T1000 (cell line): ENCODE measurements around the gene ACTR1B.
"Not testable (repeated sequence)": the region's sequence is repeated elsewhere in the genome, so short reads cannot be mapped to it uniquely, and the experiment has no call there.

Experiments used
- DNase-seq: peaks from one replicate; lab custom pipeline; 2025; ENCODE audit warnings: mixed read lengths; lab: John Stamatoyannopoulos, UW

ACTR1B gene

GRCh38 chr2:97688062-97688827, 24.4 kb upstream of the ACTR1B start:
- DNase-seq = no peak

GRCh38 chr2:97687235-97687634, 23.4 kb upstream of the ACTR1B start:
- DNase-seq = not testable (repeated sequence)

- no peak for DNase-seq
These were observed 14.5 kb upstream of the ACTR1B start for GRCh38 chr2:97678298-97678697.

GRCh38 chr2:97677480-97677879, 13.6 kb upstream of the ACTR1B start:
- DNase-seq = no peak

GRCh38 chr2:97676620-97677019, 12.8 kb upstream of the ACTR1B start:
- DNase-seq = no peak

- no peak for DNase-seq
These were observed 11.7 kb upstream of the ACTR1B start for GRCh38 chr2:97675430-97676113.

- no peak for DNase-seq
These were observed 10.1 kb upstream of the ACTR1B start for GRCh38 chr2:97673915-97674283.

- DNase-seq = no peak
These were observed 9.5 kb upstream of the ACTR1B start for GRCh38 chr2:97673182-97673914.

GRCh38 chr2:97672606-97673140, 8.8 kb upstream of the ACTR1B start:
- not testable (repeated sequence) for DNase-seq

GRCh38 chr2:97671526-97671925, 7.7 kb upstream of the ACTR1B start:
- no peak for DNase-seq

- no peak for DNase-seq
These were observed 6.6 kb upstream of the ACTR1B start for GRCh38 chr2:97670471-97670870.

GRCh38 chr2:97669448-97669847, 5.6 kb upstream of the ACTR1B start, which contains the start of gene C2orf92:
C2orf92 (plus strand) TSS chr2:97669713; CDS start chr2:97669789, 76 bp downstream.
- DNase-seq = no peak

GRCh38 chr2:97664636-97664970, 759 bp upstream of the ACTR1B start:
- no peak for DNase-seq

GRCh38 chr2:97663626-97663961, 250 bp downstream of the ACTR1B start:
- DNase-seq = no peak

- DNase-seq = peak; percentile 78
These were observed 784 bp downstream of the ACTR1B start for GRCh38 chr2:97662895-97663625.

GRCh38 chr2:97662386-97662894, 1.4 kb downstream of the ACTR1B start:
- no peak for DNase-seq

GRCh38 chr2:97661927-97662326, 1.9 kb downstream of the ACTR1B start:
- no peak for DNase-seq

- no peak for DNase-seq
These were observed 3.0 kb downstream of the ACTR1B start for GRCh38 chr2:97660775-97661389.

GRCh38 chr2:97660044-97660774, 3.6 kb downstream of the ACTR1B start:
- no peak for DNase-seq

GRCh38 chr2:97659256-97660043, 4.4 kb downstream of the ACTR1B start:
- no peak for DNase-seq
